Neural cell (in vitro differentiated cells): Measurements from ENCODE around the gene CIB4. TPM values are rescaled to one million over a fixed set of nuclear protein-coding genes. Genes with fewer than 3 reads are reported as not detected.

Experiments
- H2AFZ ChIP-seq: fragments of 200-600, 300-800 bp; sonication (generic), shearing (Covaris generic); 2 replicates; pipeline ENCODE4 v1.6.0; 2014; ENCODE audit warnings: low read depth, mild to moderate bottlenecking, antibody characterized with exemption, low read length, moderate library complexity
- H3F3A ChIP-seq: fragments of 200-600 bp; shearing (Covaris generic); 2 replicates; pipeline ENCODE4 v1.6.1; 2016; ENCODE audit warnings: mild to moderate bottlenecking, moderate library complexity, mixed read lengths, antibody characterized with exemption, low read length; ENCODE audit not compliant: insufficient read depth, poor library complexity, severe bottlenecking
- H3K27ac ChIP-seq: fragments of 200-600, 300-800 bp; sonication (generic), shearing (Covaris generic); 2 replicates; pipeline ENCODE4 v1.5.1; 2014; ENCODE audit warnings: mild to moderate bottlenecking, low read length, moderate library complexity
- H3K27me3 ChIP-seq: fragments of 300-800, 200-600 bp; sonication (generic), shearing (Covaris generic); 2 replicates; pipeline ENCODE4 v1.6.0; 2014; ENCODE audit warnings: mild to moderate bottlenecking, low read depth, low read length, moderate library complexity; ENCODE audit not compliant: insufficient read depth
- H3K36me3 ChIP-seq: fragments of 300-800, 200-600 bp; sonication (generic), shearing (Covaris generic); 2 replicates; pipeline ENCODE4 v1.5.1; 2014; ENCODE audit warnings: mild to moderate bottlenecking, antibody characterized with exemption, low read length, moderate library complexity; ENCODE audit not compliant: insufficient read depth
- H3K4me2 ChIP-seq: fragments of 300-800, 200-600 bp; sonication (generic), shearing (Covaris generic); 2 replicates; pipeline ENCODE4 v1.6.0; 2014; ENCODE audit warnings: mild to moderate bottlenecking, low read length
- H3K4me3 ChIP-seq: fragments of 300-800, 200-600 bp; sonication (generic), shearing (Covaris generic); 2 replicates; pipeline ENCODE4 v1.5.1; 2014; ENCODE audit warnings: mild to moderate bottlenecking, low read length, moderate library complexity
- H3K79me2 ChIP-seq: fragments of 200-600 bp; shearing (Covaris generic); replicated peaks from 2 replicates; pipeline ENCODE4 v1.6.0; 2014; ENCODE audit warnings: mild to moderate bottlenecking, low read length, moderate library complexity; ENCODE audit not compliant: insufficient read depth
- H3K9ac ChIP-seq: fragments of 300-800, 200-600 bp; sonication (generic), shearing (Covaris generic); 2 replicates; pipeline ENCODE4 v1.6.1; 2016; ENCODE audit warnings: mild to moderate bottlenecking, low read length, mixed read lengths
- H3K9me2 ChIP-seq: fragments of 200-600 bp; shearing (Covaris generic); 2 replicates; pipeline ENCODE4 v1.6.1; 2016; ENCODE audit warnings: mild to moderate bottlenecking, low read length, mixed read lengths; ENCODE audit not compliant: insufficient read depth
- H3K9me3 ChIP-seq: fragments of 200-600, 300-800 bp; sonication (generic), shearing (Covaris generic); 2 replicates; pipeline ENCODE4 v1.6.1; 2016; ENCODE audit warnings: mild to moderate bottlenecking, mixed run types, low read length, moderate library complexity, mixed read lengths
- H4K20me1 ChIP-seq: fragments of 200-600 bp; shearing (Covaris generic); 2 replicates; pipeline ENCODE4 v1.6.1; 2016; ENCODE audit warnings: mild to moderate bottlenecking, mixed run types; ENCODE audit not compliant: insufficient read depth
- EP300 ChIP-seq: fragments of 450-650 bp; conservative IDR thresholded peaks from 2 replicates; pipeline ENCODE4 v1.6.1; 2014; ENCODE audit warnings: antibody characterized with exemption, mild to moderate bottlenecking, moderate library complexity; ENCODE audit not compliant: poor library complexity, severe bottlenecking
- EZH2 ChIP-seq: fragments of 200-600, 300-800 bp; shearing (Covaris generic), sonication (generic); IDR thresholded peaks from 2 replicates; pipeline ENCODE4 v1.6.1; 2014; ENCODE audit warnings: antibody characterized with exemption, low read length, borderline replicate concordance, mild to moderate bottlenecking; ENCODE audit not compliant: insufficient read depth, poor library complexity, severe bottlenecking
- MXI1 ChIP-seq: fragments of 450-650 bp; conservative IDR thresholded peaks from 2 replicates; pipeline ENCODE4 v1.6.1; 2014; ENCODE audit warnings: antibody characterized with exemption, mild to moderate bottlenecking; ENCODE audit not compliant: poor library complexity, severe bottlenecking
- POLR2AphosphoS5 ChIP-seq: IDR thresholded peaks from 2 replicates; pipeline ENCODE4 v1.6.1; 2012
- RAD21 ChIP-seq: fragments of 450-650 bp; conservative IDR thresholded peaks from 2 replicates; pipeline ENCODE4 v1.6.1; 2014; ENCODE audit warnings: antibody characterized with exemption, mild to moderate bottlenecking, moderate library complexity
- SMC3 ChIP-seq: fragments of 450-650 bp; conservative IDR thresholded peaks from 2 replicates; pipeline ENCODE4 v1.6.1; 2014; ENCODE audit warnings: antibody characterized with exemption, mild to moderate bottlenecking, moderate library complexity; ENCODE audit not compliant: poor library complexity
- TAF1 ChIP-seq: IDR thresholded peaks from 2 replicates; pipeline ENCODE4 v1.6.1; 2012; ENCODE audit warnings: low read depth
- polyA plus RNA-seq: library from polyadenylated mRNA; depleted of rRNA; stranded (reverse); fragments of >200 nt; gene quantifications from 2 replicates; pipeline ENCODE4 v1.2.3, GENCODE V29; 2014
- TF ChIP-seq, protein P1 (sequence below): IDR thresholded peaks from 2 replicates; pipeline ENCODE4 v1.6.1; 2012; ENCODE audit warnings: borderline replicate concordance
- TF ChIP-seq, protein P2 (sequence below): fragments of 450-650 bp; IDR thresholded peaks from 2 replicates; pipeline ENCODE4 v1.5.1; 2014; ENCODE audit warnings: antibody characterized with exemption, mild to moderate bottlenecking, moderate library complexity; ENCODE audit not compliant: poor library complexity, severe bottlenecking

Gene CIB4
- polyA plus RNA-seq, 1 donor from 2014 or later = not detected

DNA sequence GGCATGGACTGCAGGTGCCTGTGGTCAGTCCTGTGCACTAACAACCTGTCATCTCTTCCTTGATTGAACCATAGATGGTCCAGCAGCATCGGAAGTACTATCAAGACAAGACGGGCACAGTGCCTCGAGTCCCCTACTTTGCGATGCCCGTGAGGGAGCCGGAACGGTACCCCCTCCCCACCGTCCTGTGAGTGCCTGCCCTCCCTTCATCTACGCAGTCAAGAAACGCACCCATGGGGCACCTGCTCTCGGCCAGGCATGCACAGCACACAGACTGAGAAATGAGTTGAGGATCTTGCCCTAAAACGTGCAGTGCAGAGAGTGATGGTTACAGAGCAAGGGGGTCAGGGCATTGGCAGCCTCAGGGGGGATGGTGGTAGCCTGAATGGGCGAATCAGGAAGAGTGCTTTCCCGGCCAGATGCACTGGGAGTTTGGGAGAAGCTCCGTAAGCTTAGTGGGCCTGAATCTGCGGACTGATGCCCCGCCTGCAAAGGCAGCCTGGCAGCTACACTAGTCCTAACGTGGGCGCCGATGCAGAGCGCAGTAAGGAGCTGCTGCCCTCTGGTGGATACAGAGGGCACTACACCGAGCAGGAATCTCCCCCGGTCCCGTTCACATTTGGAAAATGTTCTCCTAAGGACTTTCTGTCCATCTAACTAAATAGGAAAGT lies 63.6 kb downstream of the CIB4 start:
- no peak overlapping the region for H3K27ac ChIP-seq
- TF ChIP-seq MXI1 (no peak), TAF1 (no peak), POLR2AphosphoS5 (no peak), EZH2 (no peak), EP300 (no peak), RAD21 (peak; percentile 91), SMC3 (peak; percentile 94)
- TF ChIP-seq, protein P1, sequence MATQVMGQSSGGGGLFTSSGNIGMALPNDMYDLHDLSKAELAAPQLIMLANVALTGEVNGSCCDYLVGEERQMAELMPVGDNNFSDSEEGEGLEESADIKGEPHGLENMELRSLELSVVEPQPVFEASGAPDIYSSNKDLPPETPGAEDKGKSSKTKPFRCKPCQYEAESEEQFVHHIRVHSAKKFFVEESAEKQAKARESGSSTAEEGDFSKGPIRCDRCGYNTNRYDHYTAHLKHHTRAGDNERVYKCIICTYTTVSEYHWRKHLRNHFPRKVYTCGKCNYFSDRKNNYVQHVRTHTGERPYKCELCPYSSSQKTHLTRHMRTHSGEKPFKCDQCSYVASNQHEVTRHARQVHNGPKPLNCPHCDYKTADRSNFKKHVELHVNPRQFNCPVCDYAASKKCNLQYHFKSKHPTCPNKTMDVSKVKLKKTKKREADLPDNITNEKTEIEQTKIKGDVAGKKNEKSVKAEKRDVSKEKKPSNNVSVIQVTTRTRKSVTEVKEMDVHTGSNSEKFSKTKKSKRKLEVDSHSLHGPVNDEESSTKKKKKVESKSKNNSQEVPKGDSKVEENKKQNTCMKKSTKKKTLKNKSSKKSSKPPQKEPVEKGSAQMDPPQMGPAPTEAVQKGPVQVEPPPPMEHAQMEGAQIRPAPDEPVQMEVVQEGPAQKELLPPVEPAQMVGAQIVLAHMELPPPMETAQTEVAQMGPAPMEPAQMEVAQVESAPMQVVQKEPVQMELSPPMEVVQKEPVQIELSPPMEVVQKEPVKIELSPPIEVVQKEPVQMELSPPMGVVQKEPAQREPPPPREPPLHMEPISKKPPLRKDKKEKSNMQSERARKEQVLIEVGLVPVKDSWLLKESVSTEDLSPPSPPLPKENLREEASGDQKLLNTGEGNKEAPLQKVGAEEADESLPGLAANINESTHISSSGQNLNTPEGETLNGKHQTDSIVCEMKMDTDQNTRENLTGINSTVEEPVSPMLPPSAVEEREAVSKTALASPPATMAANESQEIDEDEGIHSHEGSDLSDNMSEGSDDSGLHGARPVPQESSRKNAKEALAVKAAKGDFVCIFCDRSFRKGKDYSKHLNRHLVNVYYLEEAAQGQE = no peak
- TF ChIP-seq, protein P2, sequence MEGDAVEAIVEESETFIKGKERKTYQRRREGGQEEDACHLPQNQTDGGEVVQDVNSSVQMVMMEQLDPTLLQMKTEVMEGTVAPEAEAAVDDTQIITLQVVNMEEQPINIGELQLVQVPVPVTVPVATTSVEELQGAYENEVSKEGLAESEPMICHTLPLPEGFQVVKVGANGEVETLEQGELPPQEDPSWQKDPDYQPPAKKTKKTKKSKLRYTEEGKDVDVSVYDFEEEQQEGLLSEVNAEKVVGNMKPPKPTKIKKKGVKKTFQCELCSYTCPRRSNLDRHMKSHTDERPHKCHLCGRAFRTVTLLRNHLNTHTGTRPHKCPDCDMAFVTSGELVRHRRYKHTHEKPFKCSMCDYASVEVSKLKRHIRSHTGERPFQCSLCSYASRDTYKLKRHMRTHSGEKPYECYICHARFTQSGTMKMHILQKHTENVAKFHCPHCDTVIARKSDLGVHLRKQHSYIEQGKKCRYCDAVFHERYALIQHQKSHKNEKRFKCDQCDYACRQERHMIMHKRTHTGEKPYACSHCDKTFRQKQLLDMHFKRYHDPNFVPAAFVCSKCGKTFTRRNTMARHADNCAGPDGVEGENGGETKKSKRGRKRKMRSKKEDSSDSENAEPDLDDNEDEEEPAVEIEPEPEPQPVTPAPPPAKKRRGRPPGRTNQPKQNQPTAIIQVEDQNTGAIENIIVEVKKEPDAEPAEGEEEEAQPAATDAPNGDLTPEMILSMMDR = peak; percentile 90
- no peak overlapping the region for H2AFZ ChIP-seq
- H3K9me2 ChIP-seq = no peaks in the 10 kb centered on the region
- H3K4me2 ChIP-seq = no peak overlapping the region
- no peaks in the 10 kb centered on the region for H3K27me3 ChIP-seq
- H3K9me3 ChIP-seq = no peaks in the 10 kb centered on the region
- H4K20me1 ChIP-seq = no peaks in the 10 kb centered on the region
- no peaks in the 10 kb centered on the region for H3F3A ChIP-seq
- H3K79me2 ChIP-seq = no peaks in the 10 kb centered on the region
- H3K9ac ChIP-seq = no peak overlapping the region
- H3K4me3 ChIP-seq = no peak overlapping the region
- no peaks in the 10 kb centered on the region for H3K36me3 ChIP-seq

DNA sequence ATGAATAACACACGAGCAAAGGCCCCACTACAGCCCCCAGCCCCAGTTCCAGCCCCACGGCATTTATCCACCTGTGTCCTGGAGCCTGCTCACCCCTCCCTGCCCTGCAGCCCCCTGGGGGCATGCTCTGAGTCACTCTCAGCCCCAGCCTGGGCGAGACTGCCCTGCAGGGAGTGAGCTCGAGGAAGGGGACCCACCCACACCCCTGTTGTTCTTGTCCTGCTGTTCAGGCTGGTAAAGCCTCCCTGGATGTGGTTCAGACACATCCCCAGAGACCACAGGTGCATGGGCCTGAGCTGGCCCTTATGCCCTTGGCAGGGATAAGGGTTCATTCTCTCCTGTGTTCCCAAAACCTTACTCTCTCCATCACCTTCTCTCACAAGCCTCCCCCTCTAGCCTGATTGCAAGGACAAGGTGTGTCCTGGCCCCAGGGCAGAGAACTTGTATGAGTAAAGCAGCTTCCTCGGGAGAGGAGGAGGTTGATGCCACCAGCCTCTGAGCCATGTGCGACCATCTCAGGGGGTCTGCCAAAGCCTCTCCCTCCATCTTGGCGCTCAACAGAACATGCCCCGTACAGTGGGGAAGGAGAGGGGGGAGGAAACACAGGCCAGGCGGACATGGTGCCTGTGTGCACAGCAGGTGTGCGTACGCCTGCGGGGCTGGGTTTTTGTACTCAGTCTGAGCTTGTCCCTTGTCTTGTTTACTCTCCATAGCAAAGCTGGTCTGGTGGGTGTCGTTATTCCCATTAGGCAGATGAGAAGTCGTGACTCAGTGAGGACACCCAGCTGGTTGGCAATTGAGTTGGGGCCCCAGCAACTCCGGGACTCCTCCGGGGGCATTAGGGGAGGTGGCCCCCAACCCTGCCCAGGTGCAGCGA lies 64.4 kb downstream of the CIB4 start:
- Histone ChIP-seq H3K4me2 (no peak overlapping the region), H2AFZ (no peak overlapping the region), H3K27me3 (no peaks in the 10 kb centered on the region), H3K9ac (no peak overlapping the region), H3F3A (no peaks in the 10 kb centered on the region), H4K20me1 (no peaks in the 10 kb centered on the region), H3K9me3 (no peaks in the 10 kb centered on the region), H3K9me2 (no peaks in the 10 kb centered on the region), H3K79me2 (no peaks in the 10 kb centered on the region), H3K4me3 (no peak overlapping the region), H3K27ac (no peak overlapping the region), H3K36me3 (no peaks in the 10 kb centered on the region)
- TF ChIP-seq POLR2AphosphoS5 = no peak
- no peak for TF ChIP-seq MXI1
- TF ChIP-seq, protein P2 = no peak
- TF ChIP-seq EP300 = no peak
- no peak for TF ChIP-seq SMC3
- no peak for TF ChIP-seq EZH2
- TF ChIP-seq, protein P1 = no peak
- TF ChIP-seq RAD21 = no peak
- no peak for TF ChIP-seq TAF1
